Middle frontal gyrus (tissue), 1 donor: ENCODE results near the gene PSTPIP1.
A peak's percentile ranks its signal among the peaks of the same experiment; 100 is the strongest.
"Not testable (repeated sequence)": the region's sequence is repeated elsewhere in the genome, so short reads cannot be mapped to it uniquely, and the experiment has no call there.

Experiments used
- DNase-seq: peaks from one replicate; pipeline ENCODE4 v3.0.0-alpha.2; 2015; ENCODE audit warnings: low spot score; ENCODE audit errors: extremely low spot score

PSTPIP1 gene

GRCh38 chr15:76994971-76995945 is at the start of gene PSTPIP1:
PSTPIP1 (plus strand) TSS chr15:76995126; CDS start chr15:76995574, 448 bp downstream.
- peak; percentile 13 for DNase-seq

DNA sequence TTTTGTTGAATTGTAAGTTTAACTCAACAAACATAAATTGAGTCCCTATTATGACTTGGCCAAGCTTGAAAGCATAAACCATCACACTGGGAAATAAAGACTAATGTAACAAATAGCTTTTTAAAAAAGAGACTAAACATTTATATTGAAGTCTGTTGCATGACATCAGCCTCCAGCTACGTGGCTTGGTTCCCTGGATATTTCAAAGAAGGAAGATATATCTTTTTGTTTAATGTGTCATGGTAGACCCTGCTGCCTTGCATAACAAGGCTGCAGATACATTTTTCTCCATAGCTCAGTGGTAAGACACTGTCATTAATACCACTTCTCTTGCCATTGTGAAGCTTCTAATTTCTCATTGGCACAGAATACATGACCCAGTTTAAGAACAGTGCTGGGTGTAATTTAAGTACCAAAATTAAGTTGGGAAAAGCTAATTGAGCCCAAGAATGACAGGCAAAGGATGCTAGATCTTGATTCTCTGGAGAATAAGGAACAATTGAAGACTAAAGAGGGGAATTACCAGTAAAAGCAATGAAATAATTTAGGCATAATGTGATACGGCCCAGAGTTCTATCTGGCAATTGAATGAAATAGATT is 49.3 kb upstream of the PSTPIP1 start:
- DNase-seq = no peak

- no peak for DNase-seq
Measured at GRCh38 chr15:76947454-76947853, 47.5 kb upstream of the PSTPIP1 start.

DNA sequence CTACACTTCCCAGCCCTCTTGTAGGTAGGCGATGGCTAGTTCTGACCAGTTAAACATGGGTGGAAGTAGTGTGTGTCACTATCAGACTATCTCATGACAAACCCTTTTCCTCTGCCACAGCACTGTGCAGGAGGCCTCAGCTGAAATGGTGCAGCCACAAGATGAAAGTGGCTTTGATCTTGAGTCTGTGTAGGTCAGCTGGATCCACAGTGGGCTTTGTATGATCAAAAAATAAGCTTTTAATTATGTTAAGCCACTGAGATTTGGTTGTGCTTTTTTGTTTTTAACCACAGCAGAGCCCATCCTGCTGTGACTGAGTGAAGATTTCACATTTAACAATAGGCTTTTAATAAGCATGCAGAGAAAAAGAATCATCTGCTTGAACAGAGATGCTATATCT is 43.7 kb upstream of the PSTPIP1 start:
- no peak for DNase-seq

- no peak for DNase-seq
Measured at GRCh38 chr15:76953913-76954312, 41.0 kb upstream of the PSTPIP1 start.

GRCh38 chr15:76954744-76955143 is 40.2 kb upstream of the PSTPIP1 start:
- no peak for DNase-seq

DNA sequence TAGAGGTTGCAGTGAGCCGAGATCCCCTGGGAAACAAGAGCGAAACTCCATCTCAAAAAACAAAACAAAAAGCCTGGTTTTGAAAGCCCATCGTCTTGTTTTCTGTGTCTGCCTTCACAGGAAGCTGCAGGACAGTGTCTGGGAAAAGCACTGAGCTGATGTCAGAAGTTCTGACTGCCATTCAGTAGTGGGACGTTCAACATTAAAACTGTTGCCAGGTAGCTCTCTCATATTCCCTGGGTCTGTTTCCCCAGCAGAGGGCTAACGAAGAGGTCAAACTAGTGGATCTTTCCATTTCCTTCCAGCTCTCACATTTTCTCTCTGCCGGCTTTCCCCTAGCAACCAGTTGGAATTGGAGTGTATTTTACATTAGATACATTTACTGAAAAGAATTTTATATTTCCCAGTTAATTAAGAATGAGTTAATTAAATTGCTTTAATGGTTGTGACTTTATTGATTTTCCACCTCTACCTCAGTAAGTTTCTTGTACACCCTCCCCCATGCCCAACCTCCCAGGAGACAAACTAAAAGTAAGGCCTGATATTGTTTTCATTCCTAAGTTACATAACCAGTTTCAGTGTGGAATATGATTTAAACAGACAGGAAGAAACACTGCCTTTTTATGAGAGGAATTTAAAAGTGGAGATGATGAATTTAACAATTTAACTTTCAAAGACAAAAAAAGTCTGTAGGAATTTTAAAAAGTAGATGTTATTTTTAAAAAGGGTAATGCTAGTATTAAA is 33.5 kb upstream of the PSTPIP1 start:
- DNase-seq = no peak

- DNase-seq = no peak
Measured at GRCh38 chr15:76962337-76963013, 32.5 kb upstream of the PSTPIP1 start.

DNA sequence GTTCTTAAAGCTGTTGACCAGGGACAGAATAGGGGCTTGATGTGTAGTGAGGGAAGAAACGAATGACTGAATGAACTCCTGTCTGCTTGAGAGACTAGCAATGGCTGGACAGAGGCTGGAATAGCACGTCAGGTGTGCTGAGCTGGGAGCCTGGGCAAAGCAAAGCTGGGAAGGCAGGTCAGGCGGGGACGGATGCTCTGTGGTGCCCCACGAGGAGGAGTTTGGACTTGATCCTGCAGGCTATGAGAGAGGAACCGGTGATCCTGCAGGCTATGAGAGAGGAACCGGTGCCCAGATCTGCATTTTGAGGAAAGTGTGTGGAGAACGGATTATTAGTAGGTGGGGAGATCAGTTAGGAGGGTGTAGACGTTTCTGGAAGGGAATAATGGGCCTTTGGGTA is 31.3 kb upstream of the PSTPIP1 start:
- DNase-seq = no peak

DNA sequence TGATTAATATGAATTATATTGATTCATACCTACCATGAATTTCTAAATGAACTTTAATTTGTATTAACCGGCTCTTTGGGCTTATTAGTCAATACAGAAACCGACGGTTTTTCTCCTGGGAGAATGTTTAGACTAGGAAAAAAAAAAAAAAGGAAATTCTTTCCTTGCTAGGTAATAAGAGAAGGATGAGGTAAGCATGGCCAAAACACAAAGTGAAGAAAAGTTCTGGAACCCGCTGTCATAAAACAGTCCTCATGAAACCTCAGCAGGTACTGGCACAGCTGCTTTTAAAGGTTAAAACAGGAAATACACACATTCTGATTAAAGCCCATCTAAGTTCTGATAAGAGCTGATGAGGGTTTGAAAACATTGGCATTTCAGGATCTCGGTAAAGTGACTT is 30.8 kb upstream of the PSTPIP1 start:
- DNase-seq = no peak

DNA sequence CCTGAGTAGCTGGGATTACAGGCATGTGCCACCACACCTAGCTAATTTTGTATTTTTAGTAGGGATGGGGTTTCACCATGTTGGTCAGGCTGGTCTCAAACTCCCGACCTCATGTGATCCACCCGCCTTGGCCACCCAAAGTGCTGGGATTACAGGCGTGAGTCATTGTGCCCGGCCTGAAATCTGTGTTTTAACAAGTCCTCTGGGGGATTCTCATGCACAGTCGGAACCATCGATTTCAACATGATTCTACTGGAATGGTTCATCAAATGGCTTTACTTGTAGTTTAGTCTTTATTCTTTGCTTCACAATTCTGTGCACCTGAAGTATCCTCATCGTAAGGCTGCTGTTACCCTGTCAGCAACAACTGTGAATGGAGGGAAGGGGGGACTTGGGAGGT is 28.9 kb upstream of the PSTPIP1 start:
- not testable (repeated sequence) for DNase-seq

GRCh38 chr15:76967067-76967466 is 27.9 kb upstream of the PSTPIP1 start:
- DNase-seq = no peak

GRCh38 chr15:76968306-76968705 is 26.6 kb upstream of the PSTPIP1 start:
- DNase-seq = no peak

- DNase-seq = no peak
Measured at GRCh38 chr15:76972389-76973361, 22.3 kb upstream of the PSTPIP1 start.

GRCh38 chr15:76973362-76973743 is 21.6 kb upstream of the PSTPIP1 start:
- no peak for DNase-seq

DNA sequence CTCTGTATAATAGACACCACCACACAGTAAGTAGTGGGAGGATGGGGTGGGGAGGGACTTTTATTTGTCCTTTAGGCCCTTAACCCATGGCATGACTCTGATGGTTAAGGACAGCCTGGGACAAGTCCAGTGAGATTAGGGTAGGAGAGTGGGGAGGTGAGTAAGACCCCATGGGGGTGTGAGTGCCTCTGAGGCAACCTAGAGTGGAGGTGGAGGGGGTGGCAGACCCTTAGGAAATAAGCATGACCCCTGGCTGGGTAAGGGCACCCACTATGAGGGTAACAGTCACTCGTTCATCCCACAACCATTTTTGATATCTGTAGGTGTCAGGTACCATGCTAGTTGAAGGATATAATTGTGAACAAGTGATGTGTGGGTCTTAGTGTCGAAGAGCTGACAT is 21.0 kb upstream of the PSTPIP1 start:
- DNase-seq = no peak

DNA sequence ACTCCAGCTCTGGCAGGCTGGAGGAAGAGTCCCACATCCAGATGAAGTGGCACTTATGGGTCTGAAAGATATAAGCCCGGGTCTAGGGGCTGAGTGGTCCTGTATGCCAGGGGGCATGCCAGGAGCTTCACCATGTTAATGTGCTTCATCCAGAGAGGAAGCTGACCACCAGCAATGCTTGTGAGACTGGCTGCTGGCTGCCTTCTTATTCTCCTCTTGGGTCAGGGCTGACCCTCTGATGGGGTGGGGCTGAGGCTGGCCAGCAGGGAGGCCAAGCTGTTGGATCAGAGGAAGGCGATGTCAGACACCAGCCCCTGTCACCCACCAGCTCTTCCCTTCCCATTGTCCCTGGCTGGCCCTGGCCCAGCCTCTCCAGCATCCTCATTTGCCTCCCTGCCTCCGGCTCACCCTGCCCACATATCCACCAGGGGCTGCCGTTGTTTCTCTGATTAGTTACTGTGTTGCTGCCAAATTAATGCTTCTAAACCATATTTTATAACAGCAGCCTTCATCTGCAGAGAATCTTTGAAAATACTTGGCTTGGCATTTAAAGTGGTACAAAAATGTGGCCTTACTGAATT is 20.4 kb upstream of the PSTPIP1 start:
- no peak for DNase-seq

- no peak for DNase-seq
Measured at GRCh38 chr15:76976141-76976540, 18.8 kb upstream of the PSTPIP1 start.

GRCh38 chr15:76976572-76977270 is 18.2 kb upstream of the PSTPIP1 start:
- no peak for DNase-seq
